Measurements from ENCODE around the gene YTHDF1. TPM values are rescaled to one million over a fixed set of nuclear protein-coding genes. Genes with fewer than 3 reads are reported as not detected.

The YTHDF1 gene
- total RNA-seq, 1 experiment from 2014 or later = 42.6 TPM

DNA sequence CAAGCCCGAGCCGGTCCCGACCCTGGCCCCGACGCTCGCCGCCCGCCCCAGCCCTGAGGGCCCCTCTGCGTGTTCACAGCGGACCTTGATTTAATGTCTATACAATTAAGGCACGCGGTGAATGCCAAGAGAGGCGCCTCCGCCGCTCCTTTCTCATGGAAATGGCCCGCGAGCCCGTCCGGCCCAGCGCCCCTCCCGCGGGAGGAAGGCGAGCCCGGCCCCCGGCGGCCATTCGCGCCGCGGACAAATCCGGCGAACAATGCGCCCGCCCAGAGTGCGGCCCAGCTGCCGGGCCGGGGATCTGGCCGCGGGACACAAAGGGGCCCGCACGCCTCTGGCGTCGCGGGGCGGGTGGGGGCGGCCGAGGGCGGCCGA is 37.5 kb downstream of the YTHDF1 start:
- Histone ChIP-seq H3K4me1 (replicated peaks; ENCODE audit: insufficient read depth) (no peaks in the 10 kb centered on the region), H3K9me3 (ENCODE audit: insufficient read depth, low read depth) (no peaks in the 10 kb centered on the region), H3K4me2 (no peak overlapping the region), H4K20me1 (ENCODE audit: insufficient read depth) (peaks cover 6% of the 10 kb centered on the region), H3F3A (ENCODE audit: insufficient read depth, low read depth) (no peaks in the 10 kb centered on the region), H3K4me3 (no peak overlapping the region), H3K79me2 (ENCODE audit: low read depth) (no peaks in the 10 kb centered on the region), H3K9me2 (ENCODE audit: insufficient read depth) (no peaks in the 10 kb centered on the region), H2AFZ (no peak overlapping the region), H3K36me3 (ENCODE audit: low read depth) (no peaks in the 10 kb centered on the region), H3K27ac (no peak overlapping the region), H3K27me3 (ENCODE audit: insufficient read depth, low read depth) (peaks cover 67% of the 10 kb centered on the region)
- ChIA-PET CTCF (no interaction called here), POLR2A (ENCODE audit: unreplicated experiment) (no interaction called here)
- TF ChIP-seq EZH2 (IDR thresholded peaks at IDR 0.05; ENCODE audit: low read depth) = no peak
- TF ChIP-seq, protein P1, sequence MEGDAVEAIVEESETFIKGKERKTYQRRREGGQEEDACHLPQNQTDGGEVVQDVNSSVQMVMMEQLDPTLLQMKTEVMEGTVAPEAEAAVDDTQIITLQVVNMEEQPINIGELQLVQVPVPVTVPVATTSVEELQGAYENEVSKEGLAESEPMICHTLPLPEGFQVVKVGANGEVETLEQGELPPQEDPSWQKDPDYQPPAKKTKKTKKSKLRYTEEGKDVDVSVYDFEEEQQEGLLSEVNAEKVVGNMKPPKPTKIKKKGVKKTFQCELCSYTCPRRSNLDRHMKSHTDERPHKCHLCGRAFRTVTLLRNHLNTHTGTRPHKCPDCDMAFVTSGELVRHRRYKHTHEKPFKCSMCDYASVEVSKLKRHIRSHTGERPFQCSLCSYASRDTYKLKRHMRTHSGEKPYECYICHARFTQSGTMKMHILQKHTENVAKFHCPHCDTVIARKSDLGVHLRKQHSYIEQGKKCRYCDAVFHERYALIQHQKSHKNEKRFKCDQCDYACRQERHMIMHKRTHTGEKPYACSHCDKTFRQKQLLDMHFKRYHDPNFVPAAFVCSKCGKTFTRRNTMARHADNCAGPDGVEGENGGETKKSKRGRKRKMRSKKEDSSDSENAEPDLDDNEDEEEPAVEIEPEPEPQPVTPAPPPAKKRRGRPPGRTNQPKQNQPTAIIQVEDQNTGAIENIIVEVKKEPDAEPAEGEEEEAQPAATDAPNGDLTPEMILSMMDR (conservative IDR thresholded peaks at IDR 0.05) = no peak
- intact Hi-C loops (cut with micrococcal nuclease; ENCODE audit: unreplicated experiment) = loop anchor here (2.0 kb wide), 1 partner anchor 124 kb away; no protein-coding TSS in a partner anchor
- DNase-seq = no peak
- no TSS peak for BruUV-seq (replicated peaks)

DNA sequence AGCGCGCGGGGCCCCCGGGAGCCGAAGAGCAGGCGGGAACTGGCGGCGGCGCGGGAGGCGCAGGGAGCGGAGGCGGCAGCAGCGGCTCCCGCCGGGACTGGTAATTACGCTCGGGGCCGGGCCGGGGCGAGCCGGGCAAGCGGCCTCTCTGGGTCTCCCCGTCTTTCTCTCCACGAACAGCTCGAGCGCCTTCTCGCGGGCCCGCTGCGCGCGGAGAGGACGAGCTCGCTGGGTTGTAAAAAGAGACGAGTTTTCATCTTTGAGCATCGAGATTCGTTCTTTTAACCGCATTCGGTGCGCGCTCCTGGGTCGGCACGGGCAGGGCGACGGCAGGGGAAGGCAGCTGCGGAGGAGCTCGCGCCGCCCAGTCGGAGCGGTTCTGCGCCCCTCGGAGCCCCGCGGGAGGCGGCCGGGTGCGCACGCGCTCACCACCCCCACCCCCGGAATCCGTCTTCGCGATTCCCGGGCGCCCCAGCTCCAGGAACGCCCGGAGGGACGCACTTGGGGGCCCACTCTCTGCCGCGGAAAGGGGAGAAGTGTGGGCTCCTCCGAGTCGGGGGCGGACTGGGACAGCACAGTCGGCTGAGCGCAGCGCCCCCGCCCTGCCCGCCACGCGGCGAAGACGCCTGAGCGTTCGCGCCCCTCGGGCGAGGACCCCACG is 38.0 kb downstream of the YTHDF1 start:
- H3K79me2 ChIP-seq (ENCODE audit: low read depth) = no peaks in the 10 kb centered on the region
- no peak overlapping the region for H2AFZ ChIP-seq
- CTCF ChIA-PET = no interaction called here
- H3K36me3 ChIP-seq (ENCODE audit: low read depth) = no peaks in the 10 kb centered on the region
- H3K9me3 ChIP-seq (ENCODE audit: insufficient read depth, low read depth) = no peaks in the 10 kb centered on the region
- H3K4me3 ChIP-seq = no peak overlapping the region
- no TSS peak for BruUV-seq (replicated peaks)
- no peak for DNase-seq
- no peak overlapping the region for H3K4me2 ChIP-seq
- no peaks in the 10 kb centered on the region for H3K4me1 ChIP-seq (replicated peaks; ENCODE audit: insufficient read depth)
- H3K27ac ChIP-seq = no peak overlapping the region
- intact Hi-C loops (cut with micrococcal nuclease; ENCODE audit: unreplicated experiment) = loop anchor here (2.0 kb wide), 1 partner anchor 123 kb away; no protein-coding TSS in a partner anchor
- H3K27me3 ChIP-seq (ENCODE audit: insufficient read depth, low read depth) = peaks cover 69% of the 10 kb centered on the region
- H3F3A ChIP-seq (ENCODE audit: insufficient read depth, low read depth) = no peaks in the 10 kb centered on the region
- TF ChIP-seq, protein P1 (conservative IDR thresholded peaks at IDR 0.05) = no peak
- no peak for TF ChIP-seq EZH2 (IDR thresholded peaks at IDR 0.05; ENCODE audit: low read depth)
- H4K20me1 ChIP-seq (ENCODE audit: insufficient read depth) = peaks cover under 1% of the 10 kb centered on the region
- POLR2A ChIA-PET (ENCODE audit: unreplicated experiment) = no interaction called here
- no peaks in the 10 kb centered on the region for H3K9me2 ChIP-seq (ENCODE audit: insufficient read depth)

DNA sequence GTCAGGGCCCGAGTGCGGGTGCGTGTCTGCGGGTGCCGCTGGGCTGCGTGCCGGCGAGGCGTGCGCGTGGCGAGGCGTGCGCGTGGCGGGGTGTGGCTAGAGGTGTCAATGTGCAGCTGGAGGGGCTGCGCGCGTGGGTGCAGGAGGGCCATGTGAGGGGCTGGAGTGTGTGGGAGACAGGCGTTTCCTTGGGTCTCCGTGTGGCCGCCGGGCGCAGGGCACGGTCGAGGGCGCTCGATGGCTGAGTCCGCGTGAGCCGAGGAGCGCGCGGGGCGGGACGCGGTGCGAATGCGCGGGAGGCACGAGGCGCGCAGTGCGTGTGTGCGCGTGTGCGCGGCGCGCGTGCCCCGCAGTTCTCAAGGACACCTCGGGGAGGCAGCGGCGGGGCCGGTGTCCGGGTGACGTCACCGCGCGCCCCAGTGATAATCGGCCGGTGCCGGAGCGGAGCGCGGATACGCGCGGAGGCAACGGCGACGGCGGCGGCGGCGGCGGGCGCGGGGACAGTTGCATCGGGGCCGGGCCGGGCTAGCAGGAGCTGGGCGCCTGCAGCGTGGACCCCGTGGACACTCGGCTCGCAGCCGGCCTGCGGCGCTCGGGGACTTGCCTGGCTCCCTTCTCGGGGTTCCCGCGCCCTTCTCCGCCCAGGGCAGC is 38.7 kb downstream of the YTHDF1 start:
- Histone ChIP-seq H3K4me1 (replicated peaks; ENCODE audit: insufficient read depth) (no peaks in the 10 kb centered on the region), H2AFZ (no peak overlapping the region), H3K27ac (no peak overlapping the region), H3K36me3 (ENCODE audit: low read depth) (no peaks in the 10 kb centered on the region), H3K27me3 (ENCODE audit: insufficient read depth, low read depth) (peaks cover 69% of the 10 kb centered on the region), H4K20me1 (ENCODE audit: insufficient read depth) (no peaks in the 10 kb centered on the region; the same call in 1 of the 2 replicates), H3K9me3 (ENCODE audit: insufficient read depth, low read depth) (no peaks in the 10 kb centered on the region), H3F3A (ENCODE audit: insufficient read depth, low read depth) (no peaks in the 10 kb centered on the region), H3K79me2 (ENCODE audit: low read depth) (no peaks in the 10 kb centered on the region), H3K4me3 (no peak overlapping the region), H3K4me2 (no peak overlapping the region), H3K9me2 (ENCODE audit: insufficient read depth) (no peaks in the 10 kb centered on the region)
- intact Hi-C loops (cut with micrococcal nuclease; ENCODE audit: unreplicated experiment) = no loop called here
- TF ChIP-seq EZH2 (IDR thresholded peaks at IDR 0.05; ENCODE audit: low read depth) = no peak
- TF ChIP-seq, protein P1 (conservative IDR thresholded peaks at IDR 0.05) = no peak
- DNase-seq = no peak
- BruUV-seq (replicated peaks) = no TSS peak
- ChIA-PET CTCF (no interaction called here), POLR2A (ENCODE audit: unreplicated experiment) (no interaction called here)
